PFSK-1 (cell line): ENCODE data around the gene KCNMB1.

Experiments
- SIN3A ChIP-seq: IDR thresholded peaks from 2 replicates; pipeline ENCODE4 v1.6.1; 2012; ENCODE audit warnings: mild to moderate bottlenecking, low read length, moderate library complexity, borderline replicate concordance; ENCODE audit not compliant: insufficient read depth
- TAF1 ChIP-seq: IDR thresholded peaks from 2 replicates; pipeline ENCODE4 v1.6.1; 2012; ENCODE audit warnings: low read length, control low read depth, borderline replicate concordance; ENCODE audit not compliant: insufficient read depth

- TF ChIP-seq TAF1 (no peak), SIN3A (no peak)
These were observed 36.6 kb upstream of the KCNMB1 start for GRCh38 chr5:170425731-170426130.
